GM12875 (cell line): ENCODE data around the gene CETP.

Source experiments
- H3K4me3 ChIP-seq: one replicate; pipeline ENCODE4 v1.5.1; 2011; ENCODE audit warnings: low read depth, low read length, control low read depth
- TF ChIP-seq, protein P1 (sequence below): IDR thresholded peaks from 2 replicates; pipeline ENCODE4 v1.5.1; 2011; ENCODE audit warnings: low read depth, mild to moderate bottlenecking, control low read depth, inconsistent platforms, low read length, moderate library complexity, borderline replicate concordance; ENCODE audit not compliant: insufficient read depth

Gene CETP

DNA sequence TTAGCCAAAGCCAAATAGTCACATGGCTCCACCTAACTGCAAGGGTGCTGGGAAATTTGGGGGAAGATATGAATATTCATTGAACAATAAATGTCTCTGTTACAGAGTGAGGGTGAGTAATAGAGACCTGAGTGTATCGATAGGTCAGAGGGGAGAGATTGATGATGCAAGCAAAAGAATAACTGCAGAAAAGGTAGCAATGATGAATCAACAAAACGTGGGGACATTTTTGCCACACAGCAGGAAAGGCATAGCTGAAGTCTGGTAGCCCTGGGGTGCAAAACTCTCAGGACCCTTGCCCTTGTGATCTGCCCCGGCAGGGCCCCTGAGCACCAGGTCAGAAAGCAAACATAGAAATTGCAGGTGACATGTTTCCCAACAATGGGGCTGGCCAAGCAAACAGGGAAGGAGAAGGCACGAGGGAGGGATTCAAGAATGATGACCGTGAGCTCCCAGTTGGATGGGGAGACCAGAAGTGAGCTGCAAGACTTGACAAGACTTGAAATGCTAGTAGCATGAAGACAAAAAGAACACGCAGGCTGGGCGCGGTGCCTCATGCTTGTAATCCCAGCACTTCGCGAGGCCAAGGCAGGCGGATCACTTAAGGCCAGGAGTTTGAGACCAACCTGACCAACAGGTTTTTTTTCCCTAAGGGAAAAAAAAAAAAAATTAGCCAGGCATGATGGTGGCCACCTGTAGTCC, 42.5 kb upstream of the CETP start:
- no peak overlapping the region for H3K4me3 ChIP-seq
- TF ChIP-seq, protein P1, sequence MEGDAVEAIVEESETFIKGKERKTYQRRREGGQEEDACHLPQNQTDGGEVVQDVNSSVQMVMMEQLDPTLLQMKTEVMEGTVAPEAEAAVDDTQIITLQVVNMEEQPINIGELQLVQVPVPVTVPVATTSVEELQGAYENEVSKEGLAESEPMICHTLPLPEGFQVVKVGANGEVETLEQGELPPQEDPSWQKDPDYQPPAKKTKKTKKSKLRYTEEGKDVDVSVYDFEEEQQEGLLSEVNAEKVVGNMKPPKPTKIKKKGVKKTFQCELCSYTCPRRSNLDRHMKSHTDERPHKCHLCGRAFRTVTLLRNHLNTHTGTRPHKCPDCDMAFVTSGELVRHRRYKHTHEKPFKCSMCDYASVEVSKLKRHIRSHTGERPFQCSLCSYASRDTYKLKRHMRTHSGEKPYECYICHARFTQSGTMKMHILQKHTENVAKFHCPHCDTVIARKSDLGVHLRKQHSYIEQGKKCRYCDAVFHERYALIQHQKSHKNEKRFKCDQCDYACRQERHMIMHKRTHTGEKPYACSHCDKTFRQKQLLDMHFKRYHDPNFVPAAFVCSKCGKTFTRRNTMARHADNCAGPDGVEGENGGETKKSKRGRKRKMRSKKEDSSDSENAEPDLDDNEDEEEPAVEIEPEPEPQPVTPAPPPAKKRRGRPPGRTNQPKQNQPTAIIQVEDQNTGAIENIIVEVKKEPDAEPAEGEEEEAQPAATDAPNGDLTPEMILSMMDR: no peak

DNA sequence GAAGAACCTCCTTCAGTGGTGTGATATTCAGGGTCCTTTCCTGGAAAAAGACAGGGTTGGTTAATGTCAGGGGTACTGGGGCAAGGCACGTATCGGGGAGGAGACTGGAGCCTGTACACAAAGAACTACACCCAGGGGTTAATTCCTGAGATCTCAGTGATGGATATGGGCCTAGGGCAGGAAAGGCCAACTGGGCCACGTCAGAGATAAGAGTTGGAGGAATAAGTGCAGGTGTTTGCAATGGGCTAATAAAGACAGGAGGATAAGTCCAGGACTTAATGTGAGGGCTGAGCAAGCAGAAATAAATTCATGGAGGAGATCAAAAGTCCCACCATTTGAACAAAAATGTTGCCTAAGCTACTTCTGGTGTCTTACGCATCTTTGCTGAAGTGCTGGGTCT, 40.2 kb upstream of the CETP start:
- no peak overlapping the region for H3K4me3 ChIP-seq
- TF ChIP-seq, protein P1: no peak

DNA sequence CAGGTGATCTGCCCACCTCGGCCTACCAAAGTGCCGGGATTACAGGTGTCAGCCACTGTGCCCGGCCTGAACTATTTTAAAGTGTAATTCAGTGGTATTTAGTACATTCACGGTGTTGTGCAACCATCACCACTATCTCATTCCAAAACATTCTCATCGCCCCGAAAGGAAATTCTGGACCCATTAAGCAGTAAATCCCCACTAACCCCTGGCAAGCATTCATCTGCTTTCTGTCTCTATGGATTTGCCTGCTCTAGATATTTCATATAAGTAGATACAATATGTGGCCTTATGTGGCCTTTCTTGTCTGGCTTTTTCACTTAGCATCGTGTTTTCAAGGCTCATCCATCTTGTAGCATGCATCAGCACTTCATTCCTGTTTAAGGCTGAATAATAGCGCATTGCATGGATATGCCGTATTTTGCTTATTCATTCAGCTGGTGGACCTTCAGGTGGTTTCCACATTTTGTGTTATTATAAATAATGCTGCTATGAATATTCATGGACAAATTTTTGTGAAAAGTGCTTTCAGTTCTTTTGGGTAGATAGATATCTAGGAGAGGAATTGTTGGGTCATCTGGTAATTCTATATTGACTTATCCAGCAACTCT, 38.2 kb upstream of the CETP start:
- no peak overlapping the region for H3K4me3 ChIP-seq
- TF ChIP-seq, protein P1: no peak

DNA sequence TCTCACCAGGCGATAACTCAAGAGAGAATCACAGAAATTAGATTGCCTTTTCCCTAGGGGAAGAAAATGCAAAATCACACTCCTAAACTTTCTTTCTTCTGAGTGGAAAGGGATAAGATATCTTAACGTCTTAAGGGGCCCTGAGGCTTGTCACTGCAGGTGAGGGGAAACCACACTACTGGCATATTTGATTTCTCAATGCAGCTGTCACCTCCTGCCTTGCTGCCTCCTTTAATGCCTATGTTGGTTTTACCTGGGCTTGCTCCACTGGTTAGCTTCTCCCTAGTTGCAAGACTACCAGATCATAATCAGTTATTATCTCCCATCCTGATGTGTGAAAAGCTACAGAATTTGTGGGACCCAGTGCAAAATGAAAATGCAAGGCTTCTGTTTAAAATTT, 34.3 kb upstream of the CETP start:
- no peak overlapping the region for H3K4me3 ChIP-seq
- TF ChIP-seq, protein P1: no peak

DNA sequence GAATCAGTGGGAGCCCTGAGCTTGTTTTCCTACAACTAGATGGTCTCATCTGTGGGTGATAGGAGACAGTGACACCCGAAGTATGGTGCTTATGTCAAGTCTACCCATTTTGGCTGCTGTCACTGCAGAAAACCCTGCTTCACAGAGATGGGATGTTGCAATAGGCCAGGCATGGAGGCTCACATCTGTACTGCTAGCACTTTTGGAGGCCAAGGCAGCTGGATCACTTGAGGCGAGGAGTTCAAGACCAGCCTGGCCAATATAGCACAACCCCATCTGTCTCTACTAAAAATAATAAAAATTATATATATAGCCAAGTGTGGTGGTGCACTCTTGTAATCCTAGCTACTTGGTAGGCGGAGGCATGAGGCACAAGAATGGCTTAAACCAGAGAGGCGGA, 32.1 kb upstream of the CETP start:
- no peak overlapping the region for H3K4me3 ChIP-seq
- TF ChIP-seq, protein P1: no peak

DNA sequence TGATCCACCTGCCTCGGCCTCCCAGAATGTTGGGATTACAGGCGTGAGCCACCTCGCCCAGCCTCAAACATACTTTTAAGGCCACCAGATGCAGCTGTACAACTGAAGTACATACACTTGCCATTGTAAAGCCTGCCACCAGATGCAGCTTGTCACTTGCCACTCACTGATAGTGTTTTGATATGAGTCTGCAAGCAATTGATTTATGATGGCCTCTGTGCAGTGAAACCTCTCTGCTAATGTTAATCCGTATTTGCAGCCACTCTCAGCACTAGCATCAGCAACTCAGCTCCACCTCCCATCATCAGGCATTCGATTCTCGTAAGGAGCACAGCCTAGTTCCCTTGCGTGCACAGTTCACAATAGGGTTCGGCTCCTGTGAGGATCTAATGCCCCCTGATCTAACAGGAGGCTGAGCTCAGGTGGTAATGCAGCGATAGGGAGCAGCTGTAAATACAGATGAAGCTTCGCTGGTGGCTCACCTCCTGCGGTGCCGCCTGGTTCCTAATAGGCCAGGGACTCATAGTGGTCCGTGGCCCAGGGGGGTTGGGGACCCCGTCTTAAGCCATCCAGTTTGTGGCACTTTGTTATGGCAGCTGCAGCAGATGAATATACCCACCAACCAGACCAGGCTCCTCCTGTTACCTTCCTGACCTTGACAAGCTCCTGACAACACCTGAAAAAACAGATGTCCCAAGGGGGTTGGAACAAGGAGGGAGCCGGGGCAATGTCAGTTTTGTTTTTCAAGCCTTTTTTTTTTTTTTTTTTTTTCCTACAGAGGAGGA, 31.1 kb upstream of the CETP start:
- TF ChIP-seq, protein P1: no peak
- H3K4me3 ChIP-seq: no peak overlapping the region
